Right atrium auricular region (tissue), 2 donors: ENCODE results near the gene FBN3. TPM values are rescaled to one million over a fixed set of nuclear protein-coding genes. Genes with fewer than 3 reads are reported as not detected.

ENCODE experiments used
- DNase-seq: peaks from one replicate; pipeline ENCODE4 v3.0.0-alpha.2; 2019; ENCODE audit warnings: low spot score
- H3K27ac ChIP-seq, 2 donors: fragments of 200-600 bp; sonication (generic); 1 replicate in 1 of 2; 2 replicates in 1 of 2; pipeline ENCODE4 v1.5.1; 2016 to 2019
- H3K27me3 ChIP-seq, 2 donors: fragments of 200-600 bp; sonication (generic); one replicate each; pipeline versions ENCODE4 v1.5.1 to v1.6.0; 2017 to 2019
- H3K36me3 ChIP-seq: fragments of 200-600 bp; sonication (generic); one replicate; pipeline ENCODE4 v1.5.1; 2016
- H3K4me1 ChIP-seq, 2 donors: fragments of 200-600 bp; sonication (generic); one replicate each; pipeline versions ENCODE4 v1.5.1 to v1.6.0; 2017 to 2019
- H3K4me3 ChIP-seq, 2 donors: fragments of 200-600 bp; sonication (generic); 1 replicate in 1 of 2; 2 replicates in 1 of 2; pipeline ENCODE4 v1.5.1; 2017 to 2019; ENCODE audit warnings: mild to moderate bottlenecking in 1 of 2, moderate library complexity in 1 of 2
- H3K9me3 ChIP-seq, 2 donors: fragments of 200-600 bp; sonication (generic); one replicate each; pipeline ENCODE4 v1.5.1; 2019
- total RNA-seq, 2 donors: library from RNA; depleted of rRNA; stranded (reverse); fragments of >200 nt; gene quantifications; one replicate each; pipeline ENCODE4 v1.1.0, GENCODE V29; 2016
- TF ChIP-seq, protein P1 (sequence below), 2 donors: fragments of 200-600 bp; sonication (generic); IDR thresholded peaks; one replicate each; pipeline ENCODE4 v1.5.1; 2019; ENCODE audit warnings: antibody characterized with exemption in 2 of 2

Gene FBN3
- total RNA-seq, 2 donors from 2014 or later = not detected

DNA sequence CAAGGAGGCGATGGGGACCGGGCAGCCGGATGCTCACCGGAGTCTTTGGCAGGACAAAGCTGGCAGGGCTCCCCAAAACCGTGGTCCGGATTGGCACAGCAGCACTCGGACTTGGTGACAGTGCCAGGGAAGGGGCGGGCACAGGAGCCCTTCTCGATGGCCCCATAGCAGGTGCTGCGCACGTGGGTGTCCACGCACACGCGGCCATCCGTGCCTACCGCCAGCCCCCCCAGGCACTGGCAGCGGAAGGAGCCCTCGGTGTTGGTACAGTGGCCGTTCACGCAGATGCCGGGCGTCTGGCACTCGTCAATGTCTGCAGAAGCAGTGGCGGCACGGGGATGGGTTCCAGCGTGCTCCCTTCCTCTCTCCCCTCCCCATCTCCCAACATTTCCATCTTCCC lies 17.9 kb downstream of the FBN3 start:
- TF ChIP-seq, protein P1, sequence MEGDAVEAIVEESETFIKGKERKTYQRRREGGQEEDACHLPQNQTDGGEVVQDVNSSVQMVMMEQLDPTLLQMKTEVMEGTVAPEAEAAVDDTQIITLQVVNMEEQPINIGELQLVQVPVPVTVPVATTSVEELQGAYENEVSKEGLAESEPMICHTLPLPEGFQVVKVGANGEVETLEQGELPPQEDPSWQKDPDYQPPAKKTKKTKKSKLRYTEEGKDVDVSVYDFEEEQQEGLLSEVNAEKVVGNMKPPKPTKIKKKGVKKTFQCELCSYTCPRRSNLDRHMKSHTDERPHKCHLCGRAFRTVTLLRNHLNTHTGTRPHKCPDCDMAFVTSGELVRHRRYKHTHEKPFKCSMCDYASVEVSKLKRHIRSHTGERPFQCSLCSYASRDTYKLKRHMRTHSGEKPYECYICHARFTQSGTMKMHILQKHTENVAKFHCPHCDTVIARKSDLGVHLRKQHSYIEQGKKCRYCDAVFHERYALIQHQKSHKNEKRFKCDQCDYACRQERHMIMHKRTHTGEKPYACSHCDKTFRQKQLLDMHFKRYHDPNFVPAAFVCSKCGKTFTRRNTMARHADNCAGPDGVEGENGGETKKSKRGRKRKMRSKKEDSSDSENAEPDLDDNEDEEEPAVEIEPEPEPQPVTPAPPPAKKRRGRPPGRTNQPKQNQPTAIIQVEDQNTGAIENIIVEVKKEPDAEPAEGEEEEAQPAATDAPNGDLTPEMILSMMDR (IDR thresholded peaks at IDR 0.05) = no peak
- no peak overlapping the region for H3K4me3 ChIP-seq
- H3K9me3 ChIP-seq = no peaks in the 10 kb centered on the region
- H3K27ac ChIP-seq = no peak overlapping the region
- DNase-seq = no peak
- H3K27me3 ChIP-seq = no peaks in the 10 kb centered on the region
- no peaks in the 10 kb centered on the region for H3K36me3 ChIP-seq
- H3K4me1 ChIP-seq = no peaks in the 10 kb centered on the region

DNA sequence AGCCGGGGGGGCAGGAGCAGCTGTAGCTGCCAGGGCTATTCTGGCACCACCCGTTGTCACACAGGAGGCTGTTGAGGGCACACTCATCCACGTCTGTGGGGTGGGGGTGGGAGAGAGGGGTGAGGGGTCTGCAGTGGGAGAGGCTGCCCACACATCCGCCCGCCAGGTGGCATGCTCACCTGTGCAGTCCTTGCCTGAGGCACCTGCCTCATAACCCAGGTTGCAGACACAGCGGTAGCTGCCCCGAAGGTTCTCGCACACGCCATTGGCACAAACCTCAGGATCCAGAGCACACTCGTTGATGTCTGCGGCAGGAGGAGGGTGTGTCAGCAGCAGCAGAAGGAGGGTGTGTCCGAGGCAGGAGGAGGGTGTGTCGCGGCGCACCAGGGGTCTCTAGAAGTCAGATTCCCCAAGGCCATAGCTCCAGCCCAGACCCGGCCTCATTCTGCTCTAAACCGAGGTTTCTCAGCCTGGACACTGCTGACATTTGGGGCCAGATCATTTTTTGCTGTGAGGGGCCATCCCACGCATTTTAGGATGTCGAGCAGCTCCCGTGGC lies 20.3 kb downstream of the FBN3 start:
- no peaks in the 10 kb centered on the region for H3K9me3 ChIP-seq
- H3K27me3 ChIP-seq = no peaks in the 10 kb centered on the region
- H3K36me3 ChIP-seq = no peaks in the 10 kb centered on the region
- TF ChIP-seq, protein P1 (IDR thresholded peaks at IDR 0.05) = no peak
- no peak for DNase-seq
- no peak overlapping the region for H3K27ac ChIP-seq
- no peaks in the 10 kb centered on the region for H3K4me1 ChIP-seq
- no peak overlapping the region for H3K4me3 ChIP-seq

DNA sequence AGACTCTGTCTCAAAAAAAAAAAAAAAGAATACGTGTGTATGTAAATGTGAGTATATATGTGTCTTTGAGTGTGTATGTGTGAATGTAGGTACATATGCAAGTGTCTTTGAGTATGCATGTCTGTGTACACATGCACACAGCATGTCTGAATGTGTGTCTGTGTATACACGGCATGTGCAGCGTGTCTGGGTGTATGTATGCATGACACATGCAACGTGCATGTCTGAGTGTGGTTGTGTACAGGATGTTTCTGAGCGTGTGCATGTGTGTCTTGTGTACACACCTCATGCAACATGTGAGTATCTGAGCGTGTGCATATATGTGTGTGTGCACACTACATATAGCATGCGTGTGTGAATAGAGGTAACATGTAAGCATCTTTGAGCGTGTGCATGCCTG lies 20.8 kb downstream of the FBN3 start:
- no peak for DNase-seq
- Histone ChIP-seq H3K27me3 (no peaks in the 10 kb centered on the region), H3K27ac (no peak overlapping the region)

DNA sequence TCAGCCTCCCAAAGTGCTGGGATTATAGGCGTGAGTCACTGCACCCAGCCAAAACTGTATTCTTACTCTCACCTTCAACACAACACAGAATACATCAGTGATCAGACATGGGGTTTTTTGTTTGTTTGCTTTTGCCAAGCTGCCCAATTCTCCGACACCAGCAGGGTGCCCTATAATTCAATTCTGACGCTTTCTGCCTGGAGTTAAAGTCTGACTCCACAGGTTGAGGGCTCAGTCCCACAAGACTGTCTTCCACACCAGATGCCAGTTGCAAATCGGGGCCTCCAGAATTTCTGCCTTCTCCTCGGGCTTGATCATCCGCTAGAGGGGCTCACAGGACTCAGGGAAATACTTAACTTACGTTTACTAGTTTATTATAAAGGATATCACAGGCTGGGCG lies 22.1 kb downstream of the FBN3 start:
- Histone ChIP-seq H3K36me3 (no peaks in the 10 kb centered on the region), H3K4me3 (no peak overlapping the region), H3K9me3 (no peaks in the 10 kb centered on the region), H3K27me3 (no peaks in the 10 kb centered on the region), H3K27ac (no peak overlapping the region), H3K4me1 (no peaks in the 10 kb centered on the region)
- no peak for DNase-seq
- TF ChIP-seq, protein P1 (IDR thresholded peaks at IDR 0.05) = no peak

More for the DNA sequence above, 20.8 kb downstream of the FBN3 start:
- Histone ChIP-seq H3K9me3 (no peaks in the 10 kb centered on the region), H3K36me3 (no peaks in the 10 kb centered on the region), H3K4me3 (no peak overlapping the region), H3K4me1 (no peaks in the 10 kb centered on the region)
- TF ChIP-seq, protein P1 (IDR thresholded peaks at IDR 0.05) = no peak

DNA sequence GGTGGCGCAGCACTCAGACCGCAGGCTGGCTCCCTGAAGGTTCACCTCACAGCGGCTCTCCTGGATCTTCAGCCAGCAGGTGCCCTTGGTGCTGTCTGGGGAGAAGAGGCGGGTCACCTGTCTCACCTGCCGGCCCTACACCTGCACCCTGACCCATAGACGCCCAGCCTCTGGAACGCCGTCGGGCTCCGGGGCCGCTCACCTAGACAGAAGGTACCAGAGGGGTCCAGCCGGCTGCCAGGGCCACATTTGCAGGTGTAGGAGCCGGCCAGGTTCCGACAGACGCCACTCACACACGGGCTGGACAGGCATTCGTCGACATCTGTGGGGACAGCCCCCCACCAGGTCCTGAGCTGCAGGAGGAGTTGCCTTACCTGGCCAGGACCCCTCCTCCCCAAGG lies 22.9 kb downstream of the FBN3 start:
- DNase-seq = no peak
- Histone ChIP-seq H3K27me3 (no peaks in the 10 kb centered on the region), H3K4me3 (no peak overlapping the region), H3K27ac (no peak overlapping the region), H3K36me3 (no peaks in the 10 kb centered on the region), H3K4me1 (no peaks in the 10 kb centered on the region), H3K9me3 (no peaks in the 10 kb centered on the region)
- TF ChIP-seq, protein P1 (IDR thresholded peaks at IDR 0.05) = no peak

DNA sequence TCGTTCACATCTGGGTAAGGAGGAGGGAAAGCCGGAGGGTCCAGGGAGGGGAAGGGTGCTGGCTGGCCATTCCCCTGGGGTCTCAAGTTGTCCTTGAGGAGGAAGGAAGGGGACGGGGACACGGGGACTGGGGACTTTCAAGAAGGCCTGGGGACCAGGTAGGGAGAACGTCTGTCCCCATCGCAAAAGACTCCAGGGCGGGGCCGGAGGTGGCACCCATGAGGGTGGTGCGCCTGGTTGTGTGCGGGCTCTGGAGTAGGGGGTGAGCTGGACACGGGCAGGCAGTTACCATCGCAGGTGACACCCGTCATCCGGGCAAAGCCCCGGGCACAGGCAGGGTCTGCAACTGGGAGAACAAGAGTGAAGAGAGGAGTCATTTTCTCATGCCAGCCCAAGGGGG lies 23.4 kb downstream of the FBN3 start:
- no peak for DNase-seq
- no peak overlapping the region for H3K27ac ChIP-seq
- no peaks in the 10 kb centered on the region for H3K9me3 ChIP-seq
- TF ChIP-seq, protein P1 (IDR thresholded peaks at IDR 0.05) = no peak
- H3K27me3 ChIP-seq = no peaks in the 10 kb centered on the region
- H3K4me1 ChIP-seq = no peaks in the 10 kb centered on the region
- no peak overlapping the region for H3K4me3 ChIP-seq
- no peaks in the 10 kb centered on the region for H3K36me3 ChIP-seq
